Cardiac septum (tissue), 1 donor: ENCODE data around the gene ZNF106. TPM values are rescaled to one million over a fixed set of nuclear protein-coding genes. Genes with fewer than 3 reads are reported as not detected.

Experiments used
- DNase-seq: peaks from one replicate; pipeline ENCODE4 v3.0.0-alpha.2; 2020; ENCODE audit warnings: low spot score
- intact Hi-C: fragments of 100-400 bp; cut with DNase I; formaldehyde crosslinking; loops from one replicate; pipeline ENCODE4 v1.14.0; 2022
- total RNA-seq: library from RNA; stranded (reverse); fragmentation: NEBNext Ultra II Directional; extraction: Animal tissue kit (Norgen Biotek cat#: 25700); gene quantifications from one replicate; pipeline ENCODE4 v1.2.1, GENCODE V29; 2021
- donor health status: DM: no; HTN: no; CAD: no.

ZNF106 gene
- total RNA-seq, 1 donor from 2014 or later = 691 TPM

DNA sequence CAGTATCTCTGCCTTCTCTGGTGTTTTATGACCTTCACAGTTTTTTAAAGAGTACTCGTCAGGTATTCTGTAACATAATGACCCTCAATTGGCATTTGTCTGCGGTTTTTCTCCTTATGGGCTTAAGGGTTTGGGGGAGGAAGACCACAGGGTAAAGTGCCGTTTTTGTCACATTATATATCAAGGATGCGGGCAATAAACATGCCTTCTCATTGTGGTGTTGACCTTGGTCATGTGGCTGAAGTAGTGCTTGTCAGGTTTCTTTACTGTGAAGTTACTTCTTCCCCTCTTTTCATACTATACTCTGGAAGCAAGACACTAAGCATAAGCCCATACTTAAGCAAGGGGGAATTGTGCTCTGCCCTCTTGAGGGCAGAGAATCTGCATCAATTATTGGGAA is 115.0 kb downstream of the ZNF106 start:
- intact Hi-C loops = no loop called here
- DNase-seq = no peak

DNA sequence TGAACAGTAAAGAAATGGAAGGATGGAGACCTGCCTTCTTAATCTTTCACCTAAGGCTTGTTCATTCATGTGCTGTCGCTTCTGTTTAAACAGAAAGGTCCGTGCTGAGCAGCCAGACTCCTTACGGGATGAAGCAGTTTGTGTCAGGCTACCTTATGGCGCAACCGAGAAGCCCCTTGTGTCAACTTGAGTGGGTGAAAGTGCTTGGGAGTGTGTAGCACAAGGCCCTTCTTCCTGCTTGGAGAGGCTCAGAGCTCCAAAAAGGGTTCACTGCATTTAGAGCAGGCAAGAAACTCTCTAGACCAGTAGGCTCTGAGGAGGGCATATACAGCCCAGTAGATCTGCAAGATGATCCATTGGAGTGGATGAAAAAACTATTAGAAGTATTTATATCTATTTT is 115.7 kb downstream of the ZNF106 start:
- DNase-seq = no peak
- intact Hi-C loops = no loop called here

DNA sequence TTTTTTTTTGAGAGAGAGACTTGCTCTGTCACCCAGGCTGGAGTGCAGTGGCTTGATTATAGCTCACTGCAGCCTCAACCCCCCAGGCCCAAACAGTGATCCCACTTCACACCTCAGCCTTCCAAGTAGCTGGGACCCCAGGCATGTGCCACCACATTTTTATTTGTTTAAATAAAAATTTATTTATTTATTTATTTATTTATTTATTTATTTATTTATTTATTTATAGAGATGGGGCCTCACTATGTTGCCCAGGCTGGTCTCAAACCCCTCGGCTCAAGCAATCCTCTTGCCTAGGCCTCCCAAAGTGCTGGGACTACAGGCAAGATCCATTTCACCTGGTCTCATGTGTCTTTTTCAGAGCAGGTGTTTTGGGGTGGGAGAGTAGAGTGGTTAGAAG is 116.1 kb downstream of the ZNF106 start:
- no peak for DNase-seq
- intact Hi-C loops = no loop called here

DNA sequence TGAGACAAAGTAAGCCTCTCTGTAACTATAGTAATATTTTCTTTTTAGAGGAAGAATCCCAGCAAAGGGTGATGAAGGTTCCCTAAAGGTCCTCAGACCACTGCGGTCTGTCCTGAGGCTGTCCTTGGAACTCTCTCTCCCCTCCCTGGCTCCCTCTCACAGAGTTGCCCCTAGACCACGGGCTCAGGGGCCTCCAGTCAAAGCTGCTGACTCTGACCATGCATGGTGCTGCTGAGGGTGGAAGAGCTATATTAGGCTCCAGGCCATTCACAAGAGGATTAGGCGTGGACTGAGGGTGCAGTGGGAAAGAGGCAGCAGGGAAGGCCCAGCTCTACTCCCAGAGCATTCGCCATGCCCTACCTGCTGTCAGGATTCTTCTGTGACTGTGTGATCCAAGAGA is 117.0 kb downstream of the ZNF106 start:
- DNase-seq = no peak
- intact Hi-C loops = no loop called here

DNA sequence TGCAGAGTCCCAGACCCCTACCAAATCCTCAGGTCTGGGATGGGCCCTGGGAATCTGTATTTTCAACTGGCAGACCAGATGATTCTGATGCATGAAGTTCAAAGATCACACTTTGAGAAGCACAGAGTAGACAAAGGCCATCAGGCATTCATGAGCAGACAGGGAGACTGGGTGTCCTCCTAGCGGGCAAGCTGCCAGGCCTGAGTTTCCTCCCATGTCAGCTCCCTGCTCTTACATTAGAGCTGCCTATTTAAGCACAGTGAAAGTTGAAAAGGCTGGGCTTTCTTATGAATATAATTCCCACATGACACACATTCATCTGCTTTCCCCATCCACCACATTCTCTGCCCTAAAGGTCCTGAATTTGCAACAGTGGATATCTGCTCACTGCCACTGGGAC is 117.7 kb downstream of the ZNF106 start:
- intact Hi-C loops = no loop called here
- no peak for DNase-seq

DNA sequence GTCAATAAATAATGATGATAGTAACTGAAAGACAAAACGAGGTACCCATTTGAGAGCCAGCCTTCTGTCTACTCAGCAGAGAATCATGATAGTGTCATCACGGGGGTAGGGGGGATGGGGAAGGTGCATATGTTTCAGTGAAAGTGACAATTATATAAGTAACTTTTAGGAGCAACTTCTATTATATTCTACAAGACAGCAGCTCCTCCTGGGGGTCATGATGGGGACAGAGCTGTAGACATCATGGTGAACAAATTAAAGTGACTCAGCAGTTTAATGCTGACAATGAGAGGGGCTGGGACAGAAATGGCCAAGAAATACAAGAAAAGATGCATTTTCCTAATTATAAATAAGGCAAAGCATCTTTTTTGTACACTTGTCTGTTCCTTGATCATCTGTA is 119.8 kb downstream of the ZNF106 start:
- no peak for DNase-seq
- intact Hi-C loops = no loop called here

DNA sequence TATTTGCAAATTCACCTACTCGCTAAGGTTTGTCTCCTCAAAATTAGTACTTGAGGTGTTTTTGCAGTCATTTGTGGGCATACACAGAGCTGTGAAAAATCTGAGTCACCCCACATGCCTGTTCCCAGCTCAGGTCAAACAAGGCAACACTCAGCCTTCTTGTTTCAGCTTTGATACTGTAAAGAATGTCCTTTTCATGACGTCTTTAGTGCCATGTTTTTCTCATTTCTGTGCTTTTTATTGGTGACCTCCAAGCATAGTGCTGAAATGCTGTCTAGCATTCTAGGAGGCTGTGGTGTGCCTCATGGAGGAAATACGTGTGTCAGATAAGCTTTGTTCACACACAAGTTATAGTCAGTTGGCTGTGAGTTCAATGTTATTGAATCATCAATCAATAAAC is 122.8 kb downstream of the ZNF106 start:
- intact Hi-C loops = no loop called here
- DNase-seq = no peak

DNA sequence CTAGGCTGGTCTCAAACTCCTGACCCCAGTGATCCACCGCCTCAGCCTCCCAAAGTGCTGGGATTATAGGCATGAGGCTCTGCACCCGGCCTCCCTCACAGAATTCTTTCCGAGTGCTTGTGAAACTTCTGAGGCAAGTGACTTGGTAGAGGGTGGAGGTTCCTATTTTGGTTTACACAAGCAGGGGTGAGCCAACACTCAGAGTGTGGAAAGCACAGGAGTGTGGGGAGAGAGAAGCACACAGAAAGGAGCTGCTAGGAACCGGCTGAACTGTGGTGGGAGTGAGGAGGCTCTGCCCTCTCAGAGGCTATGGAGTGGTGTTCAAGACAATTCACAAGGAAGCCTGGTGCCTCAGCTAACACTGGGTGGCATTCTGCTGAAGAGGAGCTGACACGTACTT is 123.9 kb downstream of the ZNF106 start:
- intact Hi-C loops = no loop called here
- no peak for DNase-seq

DNA sequence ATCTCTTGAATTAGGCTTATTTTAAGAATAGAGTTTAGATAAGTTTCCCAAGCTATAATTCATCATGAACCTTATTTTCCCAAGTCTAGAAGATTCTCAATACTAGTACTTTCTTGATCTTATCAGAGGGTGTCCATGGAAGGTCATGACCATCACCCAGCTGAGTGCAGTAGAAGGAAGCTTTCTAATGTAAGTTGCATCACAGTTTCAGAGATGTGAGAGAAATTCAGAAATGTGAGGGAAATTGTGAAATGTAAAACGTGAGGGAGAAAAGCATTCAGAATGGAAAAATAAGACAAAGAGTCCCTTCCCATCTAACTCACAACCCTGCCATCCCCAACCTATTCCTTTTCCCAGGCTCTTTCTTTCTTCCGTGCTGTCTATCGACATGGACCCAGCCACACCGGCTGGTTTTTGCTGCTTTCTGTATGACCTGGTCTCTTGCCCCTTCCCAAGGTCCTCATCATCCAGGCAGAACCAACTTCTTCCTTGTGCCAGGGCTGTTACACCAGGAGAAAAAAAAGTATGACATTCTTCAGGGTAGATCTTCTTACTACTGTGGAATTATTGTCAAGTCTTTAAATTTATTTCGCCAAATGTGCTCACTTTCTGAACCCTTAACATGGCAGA is 124.9 kb downstream of the ZNF106 start:
- DNase-seq = no peak
- intact Hi-C loops = no loop called here

DNA sequence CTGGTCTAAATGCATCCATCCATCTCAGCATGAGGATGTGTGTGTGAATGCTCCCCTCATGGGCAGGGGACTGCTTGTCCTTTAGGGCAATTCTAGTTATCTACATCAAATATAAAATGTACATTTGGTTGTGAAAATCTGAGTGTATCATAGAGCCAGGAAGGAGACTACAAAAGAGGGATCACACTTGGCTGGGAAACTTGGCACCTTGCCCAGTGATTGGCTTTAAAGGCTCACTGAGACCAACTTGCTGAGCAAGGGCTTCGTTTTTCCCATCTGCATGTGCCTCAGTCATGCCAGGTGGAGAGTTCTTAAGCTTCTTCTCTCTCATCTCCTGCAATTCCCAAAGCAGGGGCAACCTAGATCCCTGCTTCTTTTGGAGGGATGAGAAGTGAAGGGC is 126.4 kb downstream of the ZNF106 start:
- no peak for DNase-seq
- intact Hi-C loops = no loop called here

DNA sequence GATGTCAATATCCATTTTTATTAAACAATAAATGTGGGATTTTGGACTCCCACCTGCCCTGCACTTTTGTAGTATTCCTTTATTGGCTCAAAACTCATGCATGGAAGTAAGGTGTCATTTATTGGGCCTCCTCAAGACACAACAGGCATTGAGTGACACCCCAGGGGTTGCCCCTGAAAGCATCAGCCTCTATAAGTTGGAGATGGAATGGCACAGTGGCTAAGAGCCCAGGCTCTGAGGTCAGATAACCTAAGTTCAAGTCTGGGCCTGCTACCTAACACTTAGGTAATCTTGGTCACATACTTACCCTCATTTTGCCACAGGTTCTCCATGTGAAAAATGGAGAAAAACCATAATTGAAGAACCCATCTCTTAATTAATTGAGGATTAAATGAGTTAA is 127.0 kb downstream of the ZNF106 start:
- intact Hi-C loops = no loop called here
- DNase-seq = no peak

DNA sequence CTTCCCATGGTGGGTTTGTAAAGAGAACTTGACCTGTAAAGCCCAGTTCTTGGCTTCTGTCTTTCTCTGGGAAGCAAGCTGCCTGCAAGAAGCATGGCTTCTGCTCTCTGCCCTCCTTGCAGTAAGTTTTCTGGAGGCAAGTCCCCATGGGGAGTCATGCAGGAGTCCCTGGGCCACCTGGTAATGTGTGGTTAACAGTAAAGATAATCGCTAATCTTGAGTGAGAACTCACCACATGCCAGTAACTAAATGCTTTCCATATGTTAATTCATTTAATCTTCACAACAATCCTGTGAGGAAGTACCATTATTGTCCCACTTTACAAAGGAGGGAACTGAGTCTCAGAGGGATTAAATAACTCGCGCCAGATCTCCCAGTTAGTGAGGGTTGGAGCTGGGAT is 127.5 kb downstream of the ZNF106 start:
- intact Hi-C loops = no loop called here
- DNase-seq = no peak

Other genes starting within 250 kb of the ZNF106 start
- 20.3 TPM for gene GANC, start 217.9 kb downstream of the ZNF106 start, total RNA-seq
- 21.0 TPM for gene TMEM87A, start 217.7 kb downstream of the ZNF106 start, total RNA-seq
- 14.8 TPM for gene CAPN3, start 131.6 kb downstream of the ZNF106 start, total RNA-seq
- gene SNAP23, start 4.5 kb upstream of the ZNF106 start, total RNA-seq = 48.2 TPM
- gene LRRC57, start 57.7 kb upstream of the ZNF106 start, total RNA-seq = 16.9 TPM
- gene HAUS2, start 57.7 kb upstream of the ZNF106 start, total RNA-seq = 14.7 TPM
- 9.2 TPM for gene STARD9, start 84.5 kb upstream of the ZNF106 start, total RNA-seq
- 6.5 TPM for gene CDAN1, start 246.0 kb upstream of the ZNF106 start, total RNA-seq